ENCODE measurements around the gene DNMT3A.

- TF ChIP-seq, protein P1, sequence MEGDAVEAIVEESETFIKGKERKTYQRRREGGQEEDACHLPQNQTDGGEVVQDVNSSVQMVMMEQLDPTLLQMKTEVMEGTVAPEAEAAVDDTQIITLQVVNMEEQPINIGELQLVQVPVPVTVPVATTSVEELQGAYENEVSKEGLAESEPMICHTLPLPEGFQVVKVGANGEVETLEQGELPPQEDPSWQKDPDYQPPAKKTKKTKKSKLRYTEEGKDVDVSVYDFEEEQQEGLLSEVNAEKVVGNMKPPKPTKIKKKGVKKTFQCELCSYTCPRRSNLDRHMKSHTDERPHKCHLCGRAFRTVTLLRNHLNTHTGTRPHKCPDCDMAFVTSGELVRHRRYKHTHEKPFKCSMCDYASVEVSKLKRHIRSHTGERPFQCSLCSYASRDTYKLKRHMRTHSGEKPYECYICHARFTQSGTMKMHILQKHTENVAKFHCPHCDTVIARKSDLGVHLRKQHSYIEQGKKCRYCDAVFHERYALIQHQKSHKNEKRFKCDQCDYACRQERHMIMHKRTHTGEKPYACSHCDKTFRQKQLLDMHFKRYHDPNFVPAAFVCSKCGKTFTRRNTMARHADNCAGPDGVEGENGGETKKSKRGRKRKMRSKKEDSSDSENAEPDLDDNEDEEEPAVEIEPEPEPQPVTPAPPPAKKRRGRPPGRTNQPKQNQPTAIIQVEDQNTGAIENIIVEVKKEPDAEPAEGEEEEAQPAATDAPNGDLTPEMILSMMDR (IDR thresholded peaks at IDR 0.05) = no peak
- TF ChIP-seq POLR2A (IDR thresholded peaks at IDR 0.05; ENCODE audit: low read depth) (no peak), EP300 (IDR thresholded peaks at IDR 0.05) (no peak), POLR2AphosphoS5 (IDR thresholded peaks at IDR 0.05) (no peak)
Observed at GRCh38 chr2:25377822-25378421, 36.2 kb upstream of the DNMT3A start.
